SU-DHL-6 (cell line): ENCODE data around the gene WDR48.

Experiments used
- CTCF ChIP-seq: fragments of 200-600 bp; sonication (generic); IDR thresholded peaks from one replicate; pipeline ENCODE4 v1.5.1; 2017; ENCODE audit warnings: antibody characterized with exemption, mild to moderate bottlenecking, low read length, moderate library complexity; ENCODE audit not compliant: insufficient read depth, poor library complexity, severe bottlenecking
- EZH2phosphoT487 ChIP-seq: fragments of 200-600 bp; sonication (generic), shearing (Covaris generic); conservative IDR thresholded peaks from 2 replicates; pipeline ENCODE4 v1.6.1; 2018; ENCODE audit warnings: mild to moderate bottlenecking, antibody characterized with exemption, low read length, moderate library complexity, mixed read lengths

DNA sequence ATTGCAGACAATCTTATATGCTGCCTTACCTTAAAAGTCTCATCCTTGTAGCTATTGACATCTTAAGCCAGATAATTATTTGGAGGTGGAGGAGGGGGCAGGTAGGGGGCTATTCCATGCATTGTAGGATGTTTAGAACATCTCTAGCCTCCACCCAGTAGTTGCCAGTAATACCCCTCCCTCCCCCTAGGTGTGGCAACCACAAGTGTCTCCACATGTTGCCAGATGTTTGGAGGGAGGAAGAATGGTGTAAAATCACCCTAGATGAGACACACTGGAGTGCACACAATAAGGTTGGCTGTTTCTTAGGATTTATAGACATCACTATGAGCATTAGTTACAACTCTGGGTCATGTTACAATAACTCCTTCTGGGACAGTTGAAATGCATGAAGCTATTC lies 28.2 kb downstream of the WDR48 start:
- TF ChIP-seq CTCF, result no peak
- no peak for TF ChIP-seq EZH2phosphoT487
